ENCODE data around the gene SPATA21.
"Not testable (repeated sequence)": the region's sequence is repeated elsewhere in the genome, so short reads cannot be mapped to it uniquely, and the experiment has no call there.

The SPATA21 gene

GRCh38 chr1:16436946-16437474 lies at the start of gene SPATA21:
Gene SPATA21 (minus strand): TSS chr1:16437424. CDS start chr1:16431371, 6,053 bp downstream.
- peaks cover 9% of the 10 kb centered on the region for H3K4me1 ChIP-seq (ENCODE audit: insufficient read depth, low read length)
- no peaks in the 10 kb centered on the region for H3K36me3 ChIP-seq (ENCODE audit: insufficient read depth, low read length)
- no peaks in the 10 kb centered on the region for H3K27me3 ChIP-seq (ENCODE audit: control insufficient read depth in 1 of 2, insufficient read depth in 2 of 2, low read length in 2 of 2)
- no peak within 1 kb of the TSS for H3K4me3 ChIP-seq (ENCODE audit: low read depth in 1 of 2, low read length in 2 of 2)
- no peak within 1 kb of the TSS for H3K9ac ChIP-seq (ENCODE audit: low read length)
- no peak within 1 kb of the TSS for H3K27ac ChIP-seq (ENCODE audit: low read depth, low read length)
- no peaks in the 10 kb centered on the region for H3K9me3 ChIP-seq (ENCODE audit: low read length)

GRCh38 chr1:16487011-16487410 lies 49.8 kb upstream of the SPATA21 start:
- H3K36me3 ChIP-seq (ENCODE audit: insufficient read depth, low read length) = peaks cover 27% of the 10 kb centered on the region

GRCh38 chr1:16486316-16486715 lies 49.1 kb upstream of the SPATA21 start:
- H3K4me1 ChIP-seq (ENCODE audit: insufficient read depth, low read length); H3K27me3 ChIP-seq (ENCODE audit: control insufficient read depth in 1 of 2, insufficient read depth in 2 of 2, low read length in 2 of 2); H3K27ac ChIP-seq (ENCODE audit: low read depth, low read length); H3K9me3 ChIP-seq (ENCODE audit: low read length); H3K9ac ChIP-seq (ENCODE audit: low read length); H3K4me3 ChIP-seq (ENCODE audit: low read depth in 1 of 2, low read length in 2 of 2): not testable (repeated sequence)
- peaks cover 27% of the 10 kb centered on the region for H3K36me3 ChIP-seq (ENCODE audit: insufficient read depth, low read length)

More at GRCh38 chr1:16487011-16487410, 49.8 kb upstream of the SPATA21 start:
- not testable (repeated sequence) for H3K4me3 ChIP-seq (ENCODE audit: low read depth in 1 of 2, low read length in 2 of 2); H3K27me3 ChIP-seq (ENCODE audit: control insufficient read depth in 1 of 2, insufficient read depth in 2 of 2, low read length in 2 of 2); H3K9me3 ChIP-seq (ENCODE audit: low read length); H3K9ac ChIP-seq (ENCODE audit: low read length); H3K27ac ChIP-seq (ENCODE audit: low read depth, low read length); H3K4me1 ChIP-seq (ENCODE audit: insufficient read depth, low read length)

GRCh38 chr1:16484931-16485330 lies 47.7 kb upstream of the SPATA21 start:
- Histone ChIP-seq H3K4me3 (ENCODE audit: low read depth in 1 of 2, low read length in 2 of 2) (no peak overlapping the region), H3K36me3 (ENCODE audit: insufficient read depth, low read length) (peaks cover 31% of the 10 kb centered on the region), H3K9ac (ENCODE audit: low read length) (no peak overlapping the region), H3K27ac (ENCODE audit: low read depth, low read length) (no peak overlapping the region), H3K9me3 (ENCODE audit: low read length) (no peaks in the 10 kb centered on the region), H3K27me3 (ENCODE audit: control insufficient read depth in 1 of 2, insufficient read depth in 2 of 2, low read length in 2 of 2) (no peaks in the 10 kb centered on the region), H3K4me1 (ENCODE audit: insufficient read depth, low read length) (no peaks in the 10 kb centered on the region)

GRCh38 chr1:16484501-16484835 lies 47.2 kb upstream of the SPATA21 start:
- peaks cover 31% of the 10 kb centered on the region for H3K36me3 ChIP-seq (ENCODE audit: insufficient read depth, low read length)
- no peaks in the 10 kb centered on the region for H3K9me3 ChIP-seq (ENCODE audit: low read length)
- H3K9ac ChIP-seq (ENCODE audit: low read length) = no peak overlapping the region
- no peaks in the 10 kb centered on the region for H3K27me3 ChIP-seq (ENCODE audit: control insufficient read depth in 1 of 2, insufficient read depth in 2 of 2, low read length in 2 of 2)
- H3K4me1 ChIP-seq (ENCODE audit: insufficient read depth, low read length) = no peaks in the 10 kb centered on the region
- no peak overlapping the region for H3K27ac ChIP-seq (ENCODE audit: low read depth, low read length)
- no peak overlapping the region for H3K4me3 ChIP-seq (ENCODE audit: low read depth in 1 of 2, low read length in 2 of 2)

DNA sequence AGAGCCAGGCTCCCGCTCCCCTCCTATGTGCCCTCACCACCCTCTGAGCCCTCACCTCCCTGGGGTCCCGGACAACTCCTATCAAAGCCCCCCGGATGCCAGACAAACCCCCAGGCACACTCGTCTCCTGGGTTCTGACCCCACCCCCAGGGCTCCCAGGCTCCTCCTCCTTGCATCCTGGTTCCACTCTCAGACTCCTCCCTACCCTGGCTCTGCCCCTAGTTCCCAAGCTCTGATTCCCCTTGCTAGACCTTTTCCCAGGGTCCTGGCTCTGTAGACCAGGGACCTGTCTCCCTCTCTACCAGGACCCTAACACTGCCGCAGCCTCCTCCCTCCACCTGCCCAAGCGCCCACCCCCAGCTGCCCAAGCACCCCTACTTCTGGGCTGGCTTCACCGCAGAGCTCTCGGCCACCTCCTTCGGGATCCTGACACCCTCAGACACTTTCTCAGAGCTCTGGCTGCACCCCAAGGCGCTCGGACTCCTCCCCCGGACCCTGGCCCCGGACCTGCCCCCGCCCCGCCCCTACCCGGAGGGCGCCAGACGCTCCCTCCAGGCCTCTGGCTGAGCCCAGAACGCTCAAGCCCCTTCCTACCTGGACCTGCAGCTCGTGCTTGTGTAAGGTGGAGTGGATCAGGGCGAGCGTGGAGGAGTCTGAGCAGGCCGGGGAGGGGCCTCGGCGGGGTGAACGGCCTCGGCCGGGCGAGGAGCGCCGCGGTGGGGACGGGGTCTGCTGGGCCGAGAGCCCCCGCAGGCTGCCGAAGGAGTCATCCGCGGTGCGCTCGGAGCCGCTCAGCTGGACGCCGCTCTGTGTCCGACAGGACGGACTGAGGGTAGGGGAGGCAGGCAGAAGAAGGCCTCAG lies 46.6 kb upstream of the SPATA21 start:
- H3K27me3 ChIP-seq (ENCODE audit: control insufficient read depth in 1 of 2, insufficient read depth in 2 of 2, low read length in 2 of 2) = not testable (repeated sequence)

DNA sequence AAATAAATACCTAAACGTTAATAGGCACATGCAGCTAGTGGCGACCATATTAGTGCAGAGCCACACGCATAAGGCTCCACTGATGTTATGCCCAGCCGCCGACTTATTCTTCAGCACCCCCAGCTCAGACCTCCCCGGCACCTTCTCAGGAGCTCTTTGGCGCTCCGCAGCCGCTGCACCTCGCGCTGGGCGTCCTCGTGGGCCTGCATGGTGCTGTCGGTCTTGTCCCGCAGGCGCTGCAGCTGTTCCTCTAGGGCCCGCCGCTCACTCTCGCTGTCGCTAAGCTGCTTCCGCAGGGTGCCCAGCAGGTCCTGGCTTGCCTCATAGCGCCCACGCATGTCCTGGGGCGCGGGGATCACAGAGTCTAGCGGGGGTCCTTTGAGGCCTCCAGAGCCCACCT lies 45.9 kb upstream of the SPATA21 start:
- H3K36me3 ChIP-seq (ENCODE audit: insufficient read depth, low read length) = peaks cover 27% of the 10 kb centered on the region
- H3K9ac ChIP-seq (ENCODE audit: low read length); H3K9me3 ChIP-seq (ENCODE audit: low read length); H3K4me3 ChIP-seq (ENCODE audit: low read depth in 1 of 2, low read length in 2 of 2); H3K4me1 ChIP-seq (ENCODE audit: insufficient read depth, low read length); H3K27ac ChIP-seq (ENCODE audit: low read depth, low read length); H3K27me3 ChIP-seq (ENCODE audit: control insufficient read depth in 1 of 2, insufficient read depth in 2 of 2, low read length in 2 of 2): not testable (repeated sequence)

More for the DNA sequence above, 46.6 kb upstream of the SPATA21 start:
- H3K9me3 ChIP-seq (ENCODE audit: low read length); H3K4me1 ChIP-seq (ENCODE audit: insufficient read depth, low read length); H3K9ac ChIP-seq (ENCODE audit: low read length); H3K27ac ChIP-seq (ENCODE audit: low read depth, low read length); H3K4me3 ChIP-seq (ENCODE audit: low read depth in 1 of 2, low read length in 2 of 2): not testable (repeated sequence)
- peaks cover 31% of the 10 kb centered on the region for H3K36me3 ChIP-seq (ENCODE audit: insufficient read depth, low read length)

GRCh38 chr1:16478091-16478490 lies 40.9 kb upstream of the SPATA21 start:
- Histone ChIP-seq H3K4me3 (ENCODE audit: low read depth in 1 of 2, low read length in 2 of 2) (no peak overlapping the region), H3K4me1 (ENCODE audit: insufficient read depth, low read length) (no peaks in the 10 kb centered on the region), H3K36me3 (ENCODE audit: insufficient read depth, low read length) (peaks cover 27% of the 10 kb centered on the region), H3K9ac (ENCODE audit: low read length) (no peak overlapping the region), H3K27me3 (ENCODE audit: control insufficient read depth in 1 of 2, insufficient read depth in 2 of 2, low read length in 2 of 2) (no peaks in the 10 kb centered on the region), H3K27ac (ENCODE audit: low read depth, low read length) (no peak overlapping the region), H3K9me3 (ENCODE audit: low read length) (no peaks in the 10 kb centered on the region)

DNA sequence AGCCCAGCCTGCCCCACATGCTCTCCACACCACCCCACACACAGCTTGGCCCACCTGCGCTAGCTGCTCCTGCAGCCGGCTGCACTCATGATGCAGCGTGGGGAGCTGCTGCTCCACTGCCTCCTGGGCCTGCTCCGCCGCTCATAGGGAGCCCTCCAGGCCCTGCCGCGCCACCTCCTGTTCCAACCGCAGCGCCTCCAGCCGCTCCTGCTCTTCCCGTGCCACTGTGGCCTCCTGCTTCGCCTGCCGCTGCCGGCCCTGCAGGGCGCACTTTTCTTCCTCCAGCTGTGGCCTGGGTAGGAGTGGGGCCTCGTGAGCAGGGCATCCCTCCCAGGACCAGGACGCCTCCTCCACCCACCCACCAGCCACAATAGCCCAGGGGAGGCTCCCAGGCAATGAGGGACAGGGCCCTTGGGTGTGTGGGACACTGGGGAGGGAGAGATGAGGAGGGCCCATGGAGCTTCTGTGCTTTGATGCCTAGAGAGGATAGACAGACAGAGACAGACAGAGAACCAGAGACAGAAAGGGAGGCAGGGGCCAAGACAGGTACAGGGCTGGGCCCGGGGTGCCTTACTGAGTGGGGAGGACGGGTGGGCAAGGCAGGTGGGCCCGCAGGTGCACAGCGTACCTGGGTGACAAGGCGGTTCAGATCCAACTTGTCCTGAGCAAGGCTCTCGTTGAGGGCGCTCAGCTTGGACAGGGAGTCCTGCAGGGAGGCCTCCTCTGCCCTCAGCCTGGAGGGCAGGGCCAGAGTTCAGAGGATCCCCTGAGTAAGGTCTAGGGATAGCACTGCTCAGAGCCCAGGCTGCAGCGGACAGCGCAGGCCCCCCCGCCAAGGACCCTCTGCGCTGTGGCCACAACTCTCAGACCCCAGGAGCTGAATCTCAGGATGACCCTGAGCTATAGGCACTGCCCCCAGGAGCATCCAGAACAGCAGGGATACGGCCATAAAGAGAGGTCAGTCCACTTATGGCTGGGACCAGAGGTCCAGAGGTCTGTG lies 38.8 kb upstream of the SPATA21 start:
- not testable (repeated sequence) for H3K4me1 ChIP-seq (ENCODE audit: insufficient read depth, low read length); H3K9me3 ChIP-seq (ENCODE audit: low read length); H3K9ac ChIP-seq (ENCODE audit: low read length); H3K27me3 ChIP-seq (ENCODE audit: control insufficient read depth in 1 of 2, insufficient read depth in 2 of 2, low read length in 2 of 2); H3K4me3 ChIP-seq (ENCODE audit: low read depth in 1 of 2, low read length in 2 of 2); H3K27ac ChIP-seq (ENCODE audit: low read depth, low read length)
- peaks cover 35% of the 10 kb centered on the region for H3K36me3 ChIP-seq (ENCODE audit: insufficient read depth, low read length)

DNA sequence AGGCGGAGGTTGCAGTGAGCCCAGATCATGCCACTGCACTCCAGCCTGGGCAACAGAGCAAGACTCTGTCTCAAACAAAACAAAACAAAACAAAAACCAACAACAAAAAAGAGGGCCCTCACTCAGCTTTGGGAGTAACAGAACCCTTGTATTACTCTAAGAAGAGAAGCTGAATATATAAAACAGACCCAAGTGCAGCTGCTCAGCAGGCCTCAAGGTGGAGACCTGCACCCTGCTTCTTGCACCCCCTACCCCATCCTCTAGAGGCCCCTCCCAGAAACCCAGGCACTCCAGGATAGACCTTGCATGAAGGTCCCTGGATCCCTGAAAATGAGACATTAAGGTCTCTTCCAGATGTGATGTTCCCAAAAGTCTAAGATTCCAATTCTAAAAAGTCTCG lies 37.7 kb upstream of the SPATA21 start:
- not testable (repeated sequence) for H3K4me1 ChIP-seq (ENCODE audit: insufficient read depth, low read length); H3K4me3 ChIP-seq (ENCODE audit: low read depth in 1 of 2, low read length in 2 of 2); H3K27me3 ChIP-seq (ENCODE audit: control insufficient read depth in 1 of 2, insufficient read depth in 2 of 2, low read length in 2 of 2); H3K27ac ChIP-seq (ENCODE audit: low read depth, low read length); H3K9me3 ChIP-seq (ENCODE audit: low read length); H3K9ac ChIP-seq (ENCODE audit: low read length)
- H3K36me3 ChIP-seq (ENCODE audit: insufficient read depth, low read length) = peaks cover 31% of the 10 kb centered on the region

DNA sequence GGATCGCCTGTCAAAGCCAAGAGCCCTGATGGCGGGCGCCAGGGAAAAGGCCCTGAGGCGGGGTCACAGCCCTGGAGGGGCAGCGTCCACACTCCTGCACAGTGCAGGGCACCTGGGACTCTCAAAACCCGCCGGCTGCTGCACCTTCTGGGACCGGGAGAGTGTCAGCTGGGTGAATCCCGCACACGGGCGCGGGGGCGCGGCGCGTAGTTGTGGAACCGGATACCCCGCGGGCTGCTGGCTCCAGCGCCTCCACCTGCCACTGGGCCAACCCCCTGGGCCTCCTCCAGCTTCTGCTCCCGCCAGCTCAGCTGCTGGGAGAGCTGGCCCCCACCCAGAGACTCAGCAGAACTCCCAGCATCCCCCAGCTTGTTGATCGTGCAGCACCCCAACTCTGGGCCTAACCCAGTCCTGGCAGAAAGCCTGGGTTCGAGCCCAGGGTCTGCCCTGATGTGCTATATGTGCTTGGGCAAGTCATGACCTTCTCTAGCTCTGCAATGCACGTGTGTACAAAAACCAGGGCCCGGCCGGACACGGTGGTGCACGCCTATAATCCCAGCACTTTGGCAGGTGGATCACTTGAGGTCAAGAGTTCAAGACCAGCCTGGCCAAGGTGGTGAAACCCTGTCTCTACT lies 37.1 kb upstream of the SPATA21 start:
- Histone ChIP-seq H3K9ac (ENCODE audit: low read length) (no peak overlapping the region), H3K4me3 (ENCODE audit: low read depth in 1 of 2, low read length in 2 of 2) (no peak overlapping the region), H3K36me3 (ENCODE audit: insufficient read depth, low read length) (peaks cover 31% of the 10 kb centered on the region), H3K9me3 (ENCODE audit: low read length) (no peaks in the 10 kb centered on the region), H3K27me3 (ENCODE audit: control insufficient read depth in 1 of 2, insufficient read depth in 2 of 2, low read length in 2 of 2) (no peaks in the 10 kb centered on the region), H3K4me1 (ENCODE audit: insufficient read depth, low read length) (no peaks in the 10 kb centered on the region), H3K27ac (ENCODE audit: low read depth, low read length) (no peak overlapping the region)

Data from muscle layer of colon (tissue), 2 donors.